Kasumi-1 (cell line): ENCODE data around the gene SSTR5.
"Not testable (repeated sequence)": the region's sequence is repeated elsewhere in the genome, so short reads cannot be mapped to it uniquely, and the experiment has no call there.

Experiments used
- DNase-seq, 2 experiments: peaks; one replicate each; lab custom pipeline; 2025; lab: John Stamatoyannopoulos, UW

Gene SSTR5

DNA sequence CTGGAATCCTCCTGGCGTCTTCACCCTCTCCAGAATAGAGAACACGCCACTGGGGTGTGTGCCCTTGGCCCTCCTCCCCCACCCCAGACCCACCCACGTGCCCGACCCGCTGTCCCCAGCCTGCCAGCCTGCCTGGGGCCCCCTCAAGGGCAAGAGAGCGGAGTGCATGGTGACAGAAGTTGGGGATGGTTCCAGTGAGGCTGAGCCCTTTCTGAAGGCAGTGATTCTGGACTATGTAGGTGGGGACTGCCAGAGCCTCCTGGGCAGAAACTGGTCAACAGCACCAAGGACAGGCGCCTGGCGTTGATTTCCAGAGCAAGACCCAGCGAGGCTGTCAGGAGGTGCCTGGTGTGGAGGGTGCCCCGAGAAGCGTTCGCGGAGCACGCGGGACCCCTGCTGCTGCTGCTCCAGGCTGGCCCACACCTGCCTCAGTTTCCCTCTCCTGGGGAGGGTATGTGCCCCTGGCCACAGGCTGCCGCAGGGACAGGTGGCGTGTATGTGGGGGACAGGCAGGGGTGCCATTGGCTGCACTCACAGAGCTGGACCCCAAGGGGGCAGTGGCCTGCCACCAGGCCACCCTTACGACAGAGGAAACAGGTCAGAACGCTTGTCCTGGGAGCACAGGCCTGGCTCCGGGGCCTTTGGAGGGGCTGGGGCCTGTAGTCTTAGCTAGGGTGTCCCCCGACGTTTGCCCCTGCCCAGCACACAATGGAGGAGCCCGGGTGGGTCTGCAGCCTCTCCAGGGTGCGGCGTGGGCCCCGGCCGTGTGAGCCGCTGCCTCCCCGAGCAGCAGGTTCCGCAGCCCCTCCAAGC, 1.2 kb downstream of the SSTR5 start:
- DNase-seq, result no peak

GRCh38 chr16:1074379-1074649, 1.8 kb downstream of the SSTR5 start:
- no peak for DNase-seq

DNA sequence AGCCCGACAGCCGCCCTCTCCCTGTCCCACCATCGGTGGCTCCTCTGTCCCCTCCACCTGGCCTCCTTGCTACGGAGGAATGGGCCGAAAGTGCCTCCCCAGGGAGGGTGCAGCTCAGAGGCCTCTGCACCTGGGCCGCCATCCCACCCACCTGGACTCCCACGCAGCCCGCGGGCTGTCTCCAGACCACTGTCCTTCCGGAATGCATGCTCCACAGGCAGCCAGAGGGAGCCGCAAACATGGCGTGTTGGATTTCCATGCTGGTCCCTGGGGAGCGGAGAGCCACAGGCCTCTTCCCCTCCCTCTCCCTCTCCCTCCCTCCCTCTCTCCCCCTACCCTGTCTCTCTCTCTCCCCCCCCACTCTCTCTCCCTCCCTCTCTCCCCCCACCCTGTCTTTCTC, 3.0 kb downstream of the SSTR5 start:
- DNase-seq, result no peak

DNA sequence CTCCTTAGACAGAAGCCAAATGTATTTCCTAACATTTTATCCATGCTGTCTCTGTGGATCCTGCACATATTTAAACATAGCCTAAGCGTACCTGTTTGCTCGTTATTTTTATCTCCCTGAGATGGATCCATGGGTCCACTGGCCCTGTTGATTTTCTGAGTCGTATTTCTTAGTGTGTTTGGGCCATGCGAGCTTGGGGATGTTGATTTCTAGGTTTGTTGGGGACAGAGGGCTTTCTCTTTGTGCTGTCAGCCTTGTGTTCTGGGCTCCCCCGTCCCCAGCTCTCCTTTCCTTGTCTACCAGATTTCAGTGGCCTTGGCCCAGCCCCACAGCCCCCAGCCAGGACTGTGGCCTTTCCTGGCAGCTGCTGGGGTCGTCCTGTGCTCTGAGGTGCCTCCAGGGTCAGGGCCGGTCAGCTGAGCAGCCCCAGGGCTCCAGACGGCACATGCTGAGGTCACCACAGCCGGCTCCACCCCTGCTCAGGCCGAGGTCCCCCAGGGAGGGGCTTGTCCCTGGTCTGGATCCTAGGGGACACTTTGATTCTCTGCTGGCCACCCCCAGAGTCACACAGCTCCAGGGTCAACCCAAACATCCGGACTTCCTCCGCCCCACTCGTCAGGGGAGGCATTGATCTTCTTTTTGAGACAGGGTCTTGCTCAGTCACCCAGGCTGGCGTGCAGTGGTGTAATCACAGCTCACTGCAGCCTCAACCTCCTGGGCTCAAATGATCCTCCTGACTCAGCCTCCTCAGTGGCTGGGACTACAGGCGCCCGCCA, 4.4 kb downstream of the SSTR5 start:
- no peak for DNase-seq

- DNase-seq, result no peak
These were observed 5.5 kb downstream of the SSTR5 start for GRCh38 chr16:1077877-1078578.

DNA sequence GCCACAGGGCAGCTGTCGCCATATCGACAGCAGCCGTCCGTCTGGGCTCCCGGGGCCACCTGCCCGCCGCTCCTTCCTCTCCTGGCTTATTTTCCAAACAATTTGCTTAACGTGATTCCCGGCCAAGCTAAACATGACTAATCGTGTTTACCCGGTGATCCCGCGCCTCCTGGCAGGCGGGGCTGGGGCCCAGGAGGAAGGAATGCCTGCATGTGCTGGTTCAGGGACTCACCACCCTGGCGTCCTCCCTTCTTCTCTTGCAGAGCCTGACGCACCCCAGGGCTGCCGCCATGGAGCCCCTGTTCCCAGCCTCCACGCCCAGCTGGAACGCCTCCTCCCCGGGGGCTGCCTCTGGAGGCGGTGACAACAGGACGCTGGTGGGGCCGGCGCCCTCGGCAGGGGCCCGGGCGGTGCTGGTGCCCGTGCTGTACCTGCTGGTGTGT, 6.1 kb downstream of the SSTR5 start:
- DNase-seq, result no peak

DNA sequence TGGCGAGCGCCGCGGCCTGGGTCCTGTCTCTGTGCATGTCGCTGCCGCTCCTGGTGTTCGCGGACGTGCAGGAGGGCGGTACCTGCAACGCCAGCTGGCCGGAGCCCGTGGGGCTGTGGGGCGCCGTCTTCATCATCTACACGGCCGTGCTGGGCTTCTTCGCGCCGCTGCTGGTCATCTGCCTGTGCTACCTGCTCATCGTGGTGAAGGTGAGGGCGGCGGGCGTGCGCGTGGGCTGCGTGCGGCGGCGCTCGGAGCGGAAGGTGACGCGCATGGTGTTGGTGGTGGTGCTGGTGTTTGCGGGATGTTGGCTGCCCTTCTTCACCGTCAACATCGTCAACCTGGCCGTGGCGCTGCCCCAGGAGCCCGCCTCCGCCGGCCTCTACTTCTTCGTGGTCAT, 6.8 kb downstream of the SSTR5 start:
- DNase-seq, result no peak

DNA sequence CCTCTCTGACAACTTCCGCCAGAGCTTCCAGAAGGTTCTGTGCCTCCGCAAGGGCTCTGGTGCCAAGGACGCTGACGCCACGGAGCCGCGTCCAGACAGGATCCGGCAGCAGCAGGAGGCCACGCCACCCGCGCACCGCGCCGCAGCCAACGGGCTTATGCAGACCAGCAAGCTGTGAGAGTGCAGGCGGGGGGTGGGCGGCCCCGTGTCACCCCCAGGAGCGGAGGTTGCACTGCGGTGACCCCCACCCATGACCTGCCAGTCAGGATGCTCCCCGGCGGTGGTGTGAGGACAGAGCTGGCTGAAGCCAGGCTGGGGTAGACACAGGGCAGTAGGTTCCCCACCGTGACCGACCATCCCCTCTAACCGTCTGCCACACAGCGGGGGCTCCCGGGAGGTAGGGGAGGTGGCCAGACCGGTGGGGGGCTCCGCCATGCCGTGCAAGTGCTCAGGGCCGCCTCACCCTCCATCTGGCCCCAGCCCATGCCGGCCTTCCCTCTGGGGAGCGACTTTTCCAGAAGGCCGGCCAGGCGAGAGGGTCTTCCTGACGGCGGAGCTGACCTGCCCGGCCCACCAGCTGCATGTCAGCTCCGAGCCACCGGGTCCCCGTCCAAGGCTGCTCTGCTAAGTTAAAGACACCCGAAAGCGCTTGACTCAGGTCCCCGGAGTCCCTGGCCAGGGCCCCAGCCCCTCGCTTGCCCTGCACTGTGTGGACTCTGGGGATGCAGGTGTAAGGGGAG, 7.4 kb downstream of the SSTR5 start:
- no peak for DNase-seq

DNA sequence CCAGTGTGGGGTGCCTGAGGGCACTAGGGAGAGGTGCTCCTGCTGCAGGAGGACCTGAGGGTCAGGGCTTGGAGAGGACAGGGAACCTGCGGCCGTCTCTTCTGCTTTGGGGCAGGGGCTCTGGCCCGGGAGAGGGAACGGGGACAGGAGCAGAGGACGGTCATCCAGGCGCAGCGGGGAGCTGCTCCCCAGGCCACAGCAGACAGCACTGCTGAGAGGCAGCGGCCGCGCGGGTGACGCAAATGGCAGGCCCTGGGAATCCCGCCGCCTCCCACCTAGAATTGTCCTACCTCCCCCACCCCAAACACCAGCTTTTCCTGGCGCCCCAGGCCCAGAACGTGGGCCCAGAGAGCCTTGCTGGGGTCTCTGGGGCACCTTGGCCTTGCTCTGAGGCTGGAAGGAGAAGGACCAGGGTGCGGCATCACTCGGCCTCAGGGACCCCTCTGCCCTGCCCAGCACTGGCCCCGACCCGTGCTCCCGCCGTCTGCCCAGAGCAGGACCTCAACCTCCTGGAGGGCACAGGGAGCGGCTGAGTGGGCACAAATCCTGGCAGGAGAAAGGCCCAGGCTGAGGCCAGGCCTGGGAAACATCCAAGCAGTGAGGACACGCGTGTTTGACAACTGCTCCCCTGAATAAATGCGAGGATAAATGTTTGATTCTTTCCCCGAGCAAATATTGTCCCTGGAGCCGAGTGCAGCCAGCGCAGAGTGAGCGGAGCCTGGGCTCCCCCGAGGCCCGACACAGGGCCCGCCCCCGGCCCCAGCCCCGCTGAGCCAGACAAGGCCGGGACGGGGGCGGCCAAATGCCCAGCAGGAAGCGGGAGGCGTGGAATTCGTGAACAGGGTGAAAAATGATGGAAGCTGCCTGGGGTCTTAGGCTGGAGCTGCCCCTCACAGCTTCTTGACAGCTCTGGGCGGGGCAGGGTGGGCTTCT, 8.5 kb downstream of the SSTR5 start:
- DNase-seq, result no peak

GRCh38 chr16:1081734-1082265, 9.3 kb downstream of the SSTR5 start:
- DNase-seq, result no peak

- DNase-seq, result no peak
These were observed 9.9 kb downstream of the SSTR5 start for GRCh38 chr16:1082266-1082951.

- DNase-seq, result no peak
These were observed 10.6 kb downstream of the SSTR5 start for GRCh38 chr16:1082952-1083675.

DNA sequence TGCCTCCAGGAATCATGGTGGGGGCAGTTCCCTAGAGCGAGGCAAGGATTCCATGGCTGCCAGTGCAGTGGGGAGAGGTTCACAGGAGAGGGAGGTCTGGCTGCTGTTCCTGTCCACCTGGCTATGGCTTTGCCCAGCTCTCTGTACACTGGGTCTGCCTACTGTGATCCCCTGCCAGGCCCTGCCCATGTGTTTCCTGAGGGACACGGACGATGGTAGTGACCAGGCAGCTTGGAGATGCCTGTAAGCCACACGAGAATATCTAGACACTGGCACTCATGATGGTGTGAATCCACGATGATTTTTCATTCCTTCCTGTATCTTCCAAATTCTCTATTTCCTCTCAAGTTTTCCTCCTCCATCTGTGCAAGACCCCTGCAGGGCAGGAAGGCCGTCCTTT, 12.4 kb downstream of the SSTR5 start:
- no peak for DNase-seq

GRCh38 chr16:1086443-1086842, 13.9 kb downstream of the SSTR5 start:
- not testable (repeated sequence) for DNase-seq

GRCh38 chr16:1088295-1089170, 16.0 kb downstream of the SSTR5 start:
- DNase-seq, result no peak

DNA sequence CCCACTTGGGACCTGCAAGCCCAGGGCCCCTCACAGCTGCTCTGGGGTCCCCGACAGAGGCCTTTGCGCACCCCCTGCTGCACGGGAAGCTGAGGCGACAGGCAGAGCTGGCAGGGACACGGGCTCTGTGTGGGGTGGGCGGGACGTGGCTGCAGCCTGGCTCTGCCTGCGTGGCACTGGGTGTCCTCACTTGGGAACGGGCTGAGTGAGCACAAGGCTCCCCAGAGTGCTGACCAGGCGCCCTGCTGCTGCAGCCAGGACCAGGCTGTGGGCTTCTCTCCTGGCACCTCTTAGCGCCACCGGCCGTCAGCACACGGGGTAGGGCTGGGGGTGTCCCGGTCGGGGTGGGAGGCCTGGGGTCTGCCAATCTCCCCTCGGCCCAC, 16.9 kb downstream of the SSTR5 start:
- no peak for DNase-seq

DNA sequence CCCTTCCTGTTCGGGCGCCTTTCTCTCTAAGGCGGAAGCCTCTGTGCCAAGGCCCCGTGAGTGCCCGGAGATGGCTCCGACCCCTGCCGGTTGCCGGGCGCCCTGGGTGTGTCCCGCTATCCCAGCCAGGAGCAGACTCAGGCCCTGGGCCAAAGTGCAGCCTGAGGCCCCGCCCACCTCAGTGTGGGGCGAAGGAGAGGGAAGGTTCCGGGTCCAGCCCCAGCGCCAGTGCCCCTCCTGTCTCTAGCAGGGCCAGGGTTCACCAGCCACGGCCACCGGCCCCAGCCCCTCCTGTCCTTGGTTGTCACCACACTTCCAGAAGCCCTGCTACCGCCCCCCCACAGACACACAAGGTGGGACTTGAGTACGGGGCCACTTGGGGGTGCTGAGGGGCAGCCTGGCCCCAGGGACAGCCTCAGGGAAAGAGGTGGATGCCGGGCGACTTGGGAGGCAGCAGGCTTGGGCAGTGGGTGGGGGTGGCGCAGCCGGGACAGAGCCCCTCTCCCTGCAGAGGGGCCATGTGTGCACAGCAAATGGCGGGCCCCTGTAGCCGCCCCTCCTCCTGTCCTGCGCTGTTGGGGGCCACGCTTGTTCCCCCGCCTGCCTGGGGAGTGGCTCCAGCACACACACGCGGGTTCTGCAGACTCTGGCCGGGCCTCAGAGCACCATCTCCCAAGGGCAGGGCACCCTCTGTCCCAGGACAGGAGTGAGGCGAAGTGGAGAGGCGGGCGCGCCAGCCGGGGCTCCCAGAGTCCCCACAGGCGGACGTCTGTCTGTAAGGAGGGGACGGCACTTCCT, 17.5 kb downstream of the SSTR5 start:
- no peak for DNase-seq
